ENCODE results near the gene ADGRG6.

GRCh38 chr6:142482249-142482648, 180.4 kb downstream of the ADGRG6 start:
- TF ChIP-seq, protein P1, sequence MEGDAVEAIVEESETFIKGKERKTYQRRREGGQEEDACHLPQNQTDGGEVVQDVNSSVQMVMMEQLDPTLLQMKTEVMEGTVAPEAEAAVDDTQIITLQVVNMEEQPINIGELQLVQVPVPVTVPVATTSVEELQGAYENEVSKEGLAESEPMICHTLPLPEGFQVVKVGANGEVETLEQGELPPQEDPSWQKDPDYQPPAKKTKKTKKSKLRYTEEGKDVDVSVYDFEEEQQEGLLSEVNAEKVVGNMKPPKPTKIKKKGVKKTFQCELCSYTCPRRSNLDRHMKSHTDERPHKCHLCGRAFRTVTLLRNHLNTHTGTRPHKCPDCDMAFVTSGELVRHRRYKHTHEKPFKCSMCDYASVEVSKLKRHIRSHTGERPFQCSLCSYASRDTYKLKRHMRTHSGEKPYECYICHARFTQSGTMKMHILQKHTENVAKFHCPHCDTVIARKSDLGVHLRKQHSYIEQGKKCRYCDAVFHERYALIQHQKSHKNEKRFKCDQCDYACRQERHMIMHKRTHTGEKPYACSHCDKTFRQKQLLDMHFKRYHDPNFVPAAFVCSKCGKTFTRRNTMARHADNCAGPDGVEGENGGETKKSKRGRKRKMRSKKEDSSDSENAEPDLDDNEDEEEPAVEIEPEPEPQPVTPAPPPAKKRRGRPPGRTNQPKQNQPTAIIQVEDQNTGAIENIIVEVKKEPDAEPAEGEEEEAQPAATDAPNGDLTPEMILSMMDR (IDR thresholded peaks at IDR 0.05), result no peak
- TF ChIP-seq POLR2A (IDR thresholded peaks at IDR 0.05), result no peak

Data from ovary (tissue), 3 donors.